Measurements from ENCODE around the gene FASTK.
A peak's percentile ranks its signal among the peaks of the same experiment; 100 is the strongest.
"Not testable (repeated sequence)": the region's sequence is repeated elsewhere in the genome, so short reads cannot be mapped to it uniquely, and the experiment has no call there.

The FASTK gene

DNA sequence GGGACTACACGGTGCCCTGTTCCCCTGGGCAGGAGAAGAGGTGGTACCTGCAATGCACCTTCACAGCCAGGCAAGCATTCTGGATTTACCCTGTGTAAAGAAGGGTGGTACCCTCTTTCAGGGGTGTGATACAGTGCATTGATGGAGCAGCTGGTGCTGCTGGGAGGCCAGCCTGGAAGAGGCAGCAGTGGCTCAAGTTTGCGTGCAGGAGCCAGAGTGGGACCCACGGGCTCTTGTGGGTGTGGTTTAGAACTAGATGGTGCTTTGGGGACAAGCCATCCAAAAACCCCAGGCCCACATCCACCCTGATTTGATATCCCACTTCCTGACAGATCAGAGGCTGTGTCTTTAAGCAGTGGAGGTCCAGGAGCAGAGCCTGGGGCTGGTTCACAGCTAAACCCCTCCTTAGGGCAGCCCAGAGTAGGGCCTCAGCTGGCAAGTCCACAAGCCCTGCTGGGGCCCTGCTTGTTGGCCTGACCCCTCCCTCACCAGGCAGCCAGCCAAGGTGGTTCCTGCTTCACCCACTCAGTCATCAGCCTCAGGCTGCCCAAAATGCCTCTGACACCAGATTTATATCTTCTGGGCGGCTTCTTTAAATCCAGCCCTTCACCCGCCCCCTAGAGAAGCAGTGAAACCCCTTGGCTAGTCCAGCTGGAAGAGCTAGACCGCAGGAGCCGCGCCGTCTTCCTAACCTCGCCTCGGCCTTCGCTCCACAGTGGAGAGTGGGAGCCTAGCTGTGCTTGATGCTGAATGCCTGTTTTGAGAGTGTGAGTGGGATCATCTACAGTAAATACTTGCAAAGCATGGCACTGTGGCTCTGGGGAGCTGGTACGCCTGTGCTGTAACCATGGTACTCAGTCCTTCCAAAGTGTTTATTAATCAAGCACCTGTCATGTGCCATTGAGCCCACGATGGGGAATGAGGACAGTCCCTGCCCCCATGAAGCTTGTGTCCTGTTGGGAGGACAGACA is 33.7 kb downstream of the FASTK start:
- no peak for DNase-seq (ENCODE audit: low spot score)

- no peak for DNase-seq (ENCODE audit: low spot score)
Observed at GRCh38 chr7:151045967-151046366, 34.6 kb downstream of the FASTK start.

- no peak for DNase-seq (ENCODE audit: low spot score)
Observed at GRCh38 chr7:151045262-151045661, 35.3 kb downstream of the FASTK start.

DNA sequence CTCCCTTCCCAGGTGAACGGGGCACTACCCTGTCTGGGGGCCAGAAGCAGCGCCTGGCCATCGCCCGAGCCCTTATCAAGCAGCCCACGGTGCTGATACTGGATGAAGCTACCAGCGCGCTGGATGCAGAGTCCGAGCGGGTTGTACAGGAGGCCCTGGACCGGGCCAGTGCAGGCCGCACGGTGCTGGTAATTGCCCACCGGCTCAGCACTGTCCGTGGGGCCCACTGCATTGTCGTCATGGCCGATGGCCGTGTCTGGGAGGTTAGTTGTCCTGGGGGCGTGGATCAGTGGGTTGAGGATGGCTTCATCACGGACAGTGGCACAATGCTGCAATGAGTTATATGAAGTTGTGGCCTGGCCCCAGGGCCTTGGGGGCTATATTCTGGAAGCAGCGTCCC is 36.6 kb downstream of the FASTK start:
- no peak for DNase-seq (ENCODE audit: low spot score)

GRCh38 chr7:151043449-151043848 is 37.2 kb downstream of the FASTK start:
- DNase-seq (ENCODE audit: low spot score), result not testable (repeated sequence)

DNA sequence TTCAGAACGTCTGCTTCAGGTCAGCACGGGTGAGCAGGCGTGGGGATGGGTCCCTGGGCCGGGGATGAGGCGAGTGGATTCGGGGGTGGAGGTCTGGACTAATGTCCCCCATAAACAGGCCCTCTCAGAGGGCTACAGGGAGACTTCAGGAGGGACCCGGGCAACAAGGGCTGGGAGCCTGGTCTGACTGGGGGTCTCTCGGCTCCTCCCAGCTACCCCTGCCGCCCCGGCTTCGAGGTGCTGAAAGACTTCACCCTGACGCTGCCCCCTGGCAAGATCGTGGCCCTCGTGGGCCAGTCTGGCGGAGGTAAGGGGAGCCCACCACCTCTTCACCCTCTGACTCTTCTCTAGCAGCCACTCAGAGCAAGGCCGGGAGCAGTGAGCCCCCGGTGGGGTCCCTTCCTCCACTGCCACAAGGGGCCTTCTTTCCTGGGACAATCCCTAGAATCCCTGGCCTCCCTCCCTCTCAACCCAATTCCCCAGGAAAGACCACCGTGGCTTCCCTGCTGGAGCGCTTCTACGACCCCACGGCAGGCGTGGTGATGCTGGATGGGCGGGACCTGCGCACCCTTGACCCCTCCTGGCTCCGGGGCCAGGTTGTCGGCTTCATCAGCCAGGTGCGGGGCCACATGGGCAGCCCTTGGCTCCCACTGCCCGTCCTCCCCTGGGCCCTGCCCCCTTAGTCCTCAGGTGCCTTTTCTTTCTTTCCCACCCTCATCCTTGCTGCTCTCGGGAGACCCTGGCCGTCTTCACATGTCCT is 39.8 kb downstream of the FASTK start:
- no peak for DNase-seq (ENCODE audit: low spot score)

GRCh38 chr7:151039850-151040548 is 40.6 kb downstream of the FASTK start:
- no peak for DNase-seq (ENCODE audit: low spot score)

DNA sequence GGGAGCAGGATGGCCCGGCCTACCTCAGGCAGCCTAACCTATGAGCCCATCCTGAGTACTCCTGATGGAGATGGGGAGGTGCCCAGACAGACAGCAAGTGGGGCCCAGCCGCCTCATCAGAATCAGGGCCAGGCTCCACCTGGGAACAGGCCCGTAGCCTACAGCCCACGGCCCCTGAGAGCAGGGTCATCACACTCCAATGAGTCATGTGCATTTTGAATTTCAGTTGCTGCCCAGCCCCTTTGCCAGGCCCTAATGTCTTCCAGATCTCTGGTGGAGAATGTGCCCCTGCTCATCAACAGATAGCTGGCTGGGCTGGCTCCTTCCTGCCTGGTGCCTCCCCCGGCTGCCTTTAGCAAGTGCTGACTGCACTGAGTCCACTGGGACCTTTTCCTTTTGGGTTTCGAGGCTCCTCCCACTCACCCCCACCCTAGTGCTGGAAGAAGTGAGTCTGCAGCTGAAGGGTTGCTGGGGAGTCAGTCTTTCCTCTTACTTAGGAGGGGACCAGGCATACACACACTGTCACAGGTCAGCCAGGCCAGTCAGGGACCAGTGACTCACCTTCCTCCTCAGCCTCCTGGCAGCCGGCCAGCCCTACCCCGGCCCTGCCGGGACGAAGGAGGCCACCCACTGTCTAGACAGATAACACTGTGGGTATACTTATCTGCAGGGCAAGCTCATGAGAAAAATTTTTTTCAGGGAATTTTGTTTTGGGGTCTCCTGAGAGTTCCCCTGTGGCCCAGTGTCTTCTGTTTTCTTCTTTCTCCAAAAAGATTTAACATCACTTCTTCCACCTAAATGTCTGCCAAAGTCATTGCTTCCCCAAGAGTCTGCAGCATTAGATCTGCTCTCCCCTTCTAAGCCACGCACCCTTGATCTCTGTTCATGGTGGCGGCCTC is 41.4 kb downstream of the FASTK start:
- DNase-seq (ENCODE audit: low spot score), result no peak

GRCh38 chr7:151035902-151036301 is 44.7 kb downstream of the FASTK start:
- DNase-seq (ENCODE audit: low spot score), result no peak

GRCh38 chr7:151035026-151035717 is 45.4 kb downstream of the FASTK start:
- DNase-seq (ENCODE audit: low spot score), result no peak

- no peak for DNase-seq (ENCODE audit: low spot score)
Observed at GRCh38 chr7:151034312-151035025, 46.1 kb downstream of the FASTK start.

DNA sequence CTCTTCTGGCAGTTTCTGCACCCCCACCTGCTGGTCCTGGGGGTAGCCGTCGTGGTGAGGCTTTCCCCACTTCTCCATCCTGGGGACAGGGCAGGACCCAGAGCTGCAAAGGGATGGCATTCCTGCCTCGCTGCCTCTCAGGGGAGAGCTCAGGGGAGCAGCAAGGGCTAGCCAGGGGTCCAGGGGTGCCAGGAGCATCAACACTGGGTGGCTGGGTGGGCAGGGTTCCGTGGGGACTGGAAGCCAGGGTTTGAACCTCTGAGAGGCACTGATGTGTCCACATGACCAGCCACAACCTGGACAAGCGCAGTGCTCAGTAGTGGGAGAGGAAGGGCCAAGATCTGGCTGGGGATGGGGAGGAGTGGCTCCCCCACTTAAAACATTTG is 46.8 kb downstream of the FASTK start:
- no peak for DNase-seq (ENCODE audit: low spot score)

DNA sequence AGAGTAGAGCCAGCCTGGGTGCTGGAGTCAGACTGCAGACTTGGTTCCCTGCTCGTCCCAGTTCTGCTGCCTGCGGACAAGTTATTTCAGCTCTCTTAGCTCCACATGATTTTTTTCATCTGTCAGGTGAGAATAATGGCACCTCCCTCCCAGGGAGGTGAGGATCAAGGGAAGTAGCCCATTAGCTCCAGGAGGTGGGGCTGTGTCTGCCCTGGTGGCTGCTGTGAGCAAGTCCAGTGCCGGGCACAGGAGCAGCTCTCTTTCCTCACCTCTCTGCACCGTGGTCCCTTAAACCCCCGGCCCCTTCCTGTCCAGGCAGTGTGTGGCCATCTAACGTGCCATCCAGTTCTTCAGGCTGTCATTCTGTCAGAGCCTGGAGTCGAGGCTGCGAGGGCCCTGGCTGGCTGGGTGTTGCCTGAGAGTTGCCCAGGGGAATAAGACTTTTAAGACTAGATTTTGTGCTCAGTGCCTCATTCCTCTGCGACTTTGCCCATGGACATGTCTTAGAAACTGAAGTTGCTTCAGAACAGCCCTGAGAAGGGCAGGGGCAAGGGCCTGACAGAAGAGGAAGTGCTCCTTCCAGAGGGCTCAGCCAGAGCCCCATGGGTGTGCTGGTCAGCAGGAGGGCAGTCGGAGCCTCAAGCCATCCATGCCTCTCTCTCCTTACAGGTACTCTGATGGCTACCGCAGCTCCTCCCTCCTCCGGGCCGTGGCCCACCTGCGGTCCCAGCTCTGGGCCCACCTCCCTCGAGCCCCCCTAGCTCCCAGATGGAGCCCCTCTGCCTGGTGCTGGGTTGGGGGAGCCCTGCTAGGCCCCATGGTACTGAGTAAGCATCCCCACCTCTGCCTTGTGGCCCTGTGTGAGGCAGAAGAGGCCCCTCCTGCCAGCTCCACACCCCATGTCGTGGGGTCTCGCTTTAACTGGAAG is 47.4 kb downstream of the FASTK start:
- no peak for DNase-seq (ENCODE audit: low spot score)

DNA sequence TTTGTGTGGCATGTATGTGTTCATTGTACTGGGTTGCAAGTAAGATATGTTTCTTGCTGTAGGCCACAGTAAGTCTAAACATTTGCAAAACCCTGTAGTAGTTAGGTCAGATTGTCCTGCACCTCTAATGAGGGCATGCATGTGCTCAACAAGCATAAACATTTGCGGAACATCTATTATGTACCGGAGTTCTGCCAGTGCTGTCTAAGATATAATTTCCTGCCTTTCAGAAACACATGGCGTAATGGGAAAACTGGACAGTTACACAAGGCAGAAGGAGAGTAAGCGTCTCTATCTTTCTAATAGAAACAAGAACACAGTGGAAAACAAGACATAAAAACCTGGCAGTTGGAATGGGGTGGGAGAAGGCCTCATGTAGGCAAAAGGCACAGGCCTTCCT is 49.6 kb downstream of the FASTK start:
- DNase-seq (ENCODE audit: low spot score), result no peak

GRCh38 chr7:151028948-151029501 is 51.6 kb downstream of the FASTK start:
- no peak for DNase-seq (ENCODE audit: low spot score)

DNA sequence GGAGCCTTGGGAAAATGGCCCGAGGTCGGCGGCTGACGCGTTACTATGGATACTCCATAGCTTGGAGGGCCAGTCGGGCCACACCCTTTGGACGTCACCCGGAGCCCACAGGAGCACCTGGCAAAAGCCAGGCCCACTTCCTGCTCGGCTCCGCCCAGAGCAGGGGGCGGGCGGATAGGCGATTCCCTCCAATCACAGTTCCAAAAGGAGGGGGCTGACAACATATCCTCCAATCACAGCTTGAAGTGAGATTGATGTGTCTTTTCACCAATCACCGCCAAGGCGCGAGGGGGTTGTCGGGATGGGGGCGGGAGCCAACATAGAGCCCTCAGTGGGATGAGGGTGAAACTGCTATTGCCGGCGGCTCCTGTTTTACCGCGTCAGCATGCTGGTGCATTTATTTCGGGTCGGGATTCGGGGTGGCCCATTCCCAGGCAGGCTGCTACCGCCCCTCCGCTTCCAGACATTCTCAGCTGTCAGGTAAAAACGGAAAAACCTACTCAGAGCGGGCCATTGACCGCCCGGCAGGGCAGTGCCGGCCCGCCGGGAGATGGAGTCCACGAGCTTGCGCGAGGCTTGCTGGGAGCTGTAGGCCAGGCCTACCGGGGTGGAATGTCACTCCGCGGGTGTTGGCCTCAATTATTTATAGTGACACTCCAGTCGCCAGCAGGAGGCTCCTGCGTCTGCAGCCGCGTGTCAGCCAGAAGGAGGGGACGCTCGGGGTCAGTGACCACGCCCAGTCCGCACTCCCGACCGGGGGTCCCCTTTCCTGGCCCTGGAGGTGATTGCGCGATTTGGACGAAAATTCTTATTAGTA is 52.3 kb downstream of the FASTK start, which contains the start of gene ABCB8:
TSS of gene ABCB8 (plus strand) at position 320 of the 817 bp plus-strand sequence. CDS start at position 386, 66 bp downstream.
- DNase-seq (ENCODE audit: low spot score), result peak; percentile 99

DNA sequence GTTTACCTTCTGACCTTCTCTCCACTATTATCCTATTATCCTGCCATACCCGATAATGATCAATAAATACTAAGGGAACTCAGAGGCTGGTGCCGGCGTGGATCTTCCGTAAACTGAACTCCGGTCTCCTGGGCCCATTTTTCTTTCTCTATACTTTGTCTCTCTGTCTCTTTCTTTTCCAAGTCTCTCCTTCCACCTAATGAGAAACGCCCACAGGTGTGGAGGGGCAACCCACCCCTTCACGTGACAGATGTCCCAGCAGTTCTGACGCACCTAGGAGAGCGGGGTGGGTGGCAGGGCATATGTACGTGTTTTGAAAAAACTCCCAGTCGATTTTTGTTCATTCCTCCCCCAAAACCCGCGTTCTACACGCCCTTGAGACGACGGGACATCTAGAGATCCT is 52.9 kb downstream of the FASTK start:
- DNase-seq (ENCODE audit: low spot score), result not testable (repeated sequence)
